ENCODE measurements around the gene IL4I1.

- TF ChIP-seq, protein P1, sequence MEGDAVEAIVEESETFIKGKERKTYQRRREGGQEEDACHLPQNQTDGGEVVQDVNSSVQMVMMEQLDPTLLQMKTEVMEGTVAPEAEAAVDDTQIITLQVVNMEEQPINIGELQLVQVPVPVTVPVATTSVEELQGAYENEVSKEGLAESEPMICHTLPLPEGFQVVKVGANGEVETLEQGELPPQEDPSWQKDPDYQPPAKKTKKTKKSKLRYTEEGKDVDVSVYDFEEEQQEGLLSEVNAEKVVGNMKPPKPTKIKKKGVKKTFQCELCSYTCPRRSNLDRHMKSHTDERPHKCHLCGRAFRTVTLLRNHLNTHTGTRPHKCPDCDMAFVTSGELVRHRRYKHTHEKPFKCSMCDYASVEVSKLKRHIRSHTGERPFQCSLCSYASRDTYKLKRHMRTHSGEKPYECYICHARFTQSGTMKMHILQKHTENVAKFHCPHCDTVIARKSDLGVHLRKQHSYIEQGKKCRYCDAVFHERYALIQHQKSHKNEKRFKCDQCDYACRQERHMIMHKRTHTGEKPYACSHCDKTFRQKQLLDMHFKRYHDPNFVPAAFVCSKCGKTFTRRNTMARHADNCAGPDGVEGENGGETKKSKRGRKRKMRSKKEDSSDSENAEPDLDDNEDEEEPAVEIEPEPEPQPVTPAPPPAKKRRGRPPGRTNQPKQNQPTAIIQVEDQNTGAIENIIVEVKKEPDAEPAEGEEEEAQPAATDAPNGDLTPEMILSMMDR (optimal IDR thresholded peaks at IDR 0.05 in 1 of 3, IDR thresholded peaks at IDR 0.05 in 1 of 3, conservative IDR thresholded peaks at IDR 0.05 in 1 of 3; ENCODE audit: extremely low read depth in 1 of 3, insufficient read depth in 2 of 3, low read length in 3 of 3) = peak in 2 of 3 experiments; percentile 20 to 23
- TF ChIP-seq EZH2 (IDR thresholded peaks at IDR 0.05; ENCODE audit: low read length) = no peak
These were observed 18.6 kb upstream of the IL4I1 start for GRCh38 chr19:49915271-49915670.

Measured in keratinocyte (primary cell).